Right lung (tissue), 5 donors: Measurements from ENCODE around the gene NBAS. TPM values are rescaled to one million over a fixed set of nuclear protein-coding genes. Genes with fewer than 3 reads are reported as not detected.
"Not testable (repeated sequence)": the region's sequence is repeated elsewhere in the genome, so short reads cannot be mapped to it uniquely, and the experiment has no call there.

Experiments
- DNase-seq, 2 donors: peaks; one replicate each; pipeline ENCODE4 v3.0.0-alpha.2; 2013
- polyA plus RNA-seq, 5 donors: library from polyadenylated mRNA; unstranded; fragments of 120-200 nt; gene quantifications; one replicate each; pipeline versions ENCODE4 v1.2.1 to v1.2.3, GENCODE V29; 2013; ENCODE audit warnings: inconsistent platforms in 1 of 5, low replicate concordance in 1 of 5; ENCODE audit not compliant: insufficient read length in 5 of 5, insufficient read depth in 1 of 5

The NBAS gene
- polyA plus RNA-seq, 5 donors = 42.6 to 50.2 (median 45.6) TPM

GRCh38 chr2:15560140-15560987 is 770 bp downstream of the NBAS start:
- peak in 1 of 2 donors; percentile 36 for DNase-seq

- DNase-seq = no peak
Measured at GRCh38 chr2:15559379-15560139, 1.6 kb downstream of the NBAS start.

DNA sequence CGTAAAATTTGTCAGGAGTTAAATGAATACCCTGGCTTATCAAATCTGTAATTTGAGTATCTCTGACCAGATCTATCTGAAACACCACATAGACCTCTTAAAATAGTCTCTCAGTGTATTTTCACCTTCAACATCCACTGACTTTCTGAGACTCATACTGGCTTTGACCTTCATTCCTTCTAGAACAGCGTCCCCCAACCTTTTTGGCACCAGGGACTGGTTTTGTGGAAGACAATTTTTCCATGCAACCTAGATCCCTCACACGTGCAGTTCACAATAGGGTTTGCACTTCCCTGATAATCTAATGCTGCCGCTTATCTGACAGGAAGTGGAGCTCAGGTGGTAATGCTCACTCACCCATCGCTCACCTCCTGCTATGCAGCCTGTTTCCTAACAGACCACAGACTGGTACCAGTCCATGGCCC is 3.2 kb downstream of the NBAS start:
- no peak for DNase-seq

DNA sequence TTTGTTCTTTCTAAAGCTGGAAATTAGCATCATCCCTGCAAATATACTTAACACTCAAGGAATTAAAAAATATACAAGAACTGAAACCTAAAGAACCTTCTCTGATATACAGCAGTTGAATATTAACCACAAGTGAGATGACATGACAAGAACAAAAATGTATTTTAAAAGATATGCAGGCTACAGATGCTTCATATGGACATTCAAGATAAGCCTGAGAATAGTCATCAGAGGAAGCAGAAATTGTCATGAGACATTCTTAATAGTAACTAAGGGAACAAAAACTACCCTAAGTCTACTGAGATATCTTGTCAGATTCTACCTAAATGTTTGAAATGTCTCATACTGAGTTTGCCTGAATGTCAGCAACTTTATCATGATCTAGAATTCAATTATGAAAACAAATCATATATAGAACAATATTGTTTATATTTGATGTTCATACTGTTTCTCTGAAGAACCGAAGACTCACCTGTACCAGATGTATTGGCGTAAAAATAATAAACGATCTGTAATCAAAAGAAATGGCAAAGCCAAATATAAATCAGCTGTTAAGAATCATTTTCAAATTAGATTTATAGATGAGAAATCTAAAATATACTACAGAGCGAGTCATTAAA is 4.7 kb downstream of the NBAS start:
- DNase-seq = no peak

GRCh38 chr2:15555760-15556193 is 5.4 kb downstream of the NBAS start:
- no peak for DNase-seq

- no peak for DNase-seq
Measured at GRCh38 chr2:15554525-15555218, 6.5 kb downstream of the NBAS start.

DNA sequence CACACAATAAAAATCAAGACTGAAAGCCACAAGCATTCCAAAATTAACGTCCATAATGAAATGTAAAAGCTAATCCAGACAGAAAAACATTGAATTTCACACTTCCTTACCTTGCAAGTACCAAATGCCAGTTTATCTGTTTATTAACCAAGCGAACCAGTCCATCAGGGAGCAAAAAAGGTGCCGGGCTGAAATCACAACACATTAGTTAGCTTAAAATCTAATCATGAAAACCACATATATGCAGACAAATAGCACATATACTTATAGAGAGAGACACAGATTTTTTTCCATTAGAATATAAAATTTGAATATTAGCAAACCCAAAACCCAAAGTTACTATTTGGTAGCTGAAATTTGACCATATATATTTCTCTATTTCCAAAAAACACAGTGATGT is 7.2 kb downstream of the NBAS start:
- no peak for DNase-seq

DNA sequence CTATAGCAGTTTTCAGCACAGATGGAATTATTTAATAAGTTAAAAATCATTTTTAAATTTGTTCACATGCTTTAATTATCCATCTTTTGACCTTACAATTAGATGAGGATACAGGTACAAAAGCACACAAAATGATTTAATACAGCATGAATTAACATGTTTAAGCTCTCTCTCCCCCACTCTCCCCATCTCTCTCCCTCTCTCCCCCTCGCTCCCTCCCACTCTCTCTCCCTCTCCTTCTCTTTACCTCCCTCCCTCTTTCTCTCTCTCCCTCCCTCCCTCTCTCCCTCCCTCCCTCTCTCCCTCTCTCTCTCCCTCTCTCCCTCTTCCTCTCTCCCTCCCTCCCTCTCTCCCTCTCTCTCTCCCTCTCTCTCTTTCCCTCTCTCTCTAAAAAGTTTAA is 7.6 kb downstream of the NBAS start:
- DNase-seq = no peak

DNA sequence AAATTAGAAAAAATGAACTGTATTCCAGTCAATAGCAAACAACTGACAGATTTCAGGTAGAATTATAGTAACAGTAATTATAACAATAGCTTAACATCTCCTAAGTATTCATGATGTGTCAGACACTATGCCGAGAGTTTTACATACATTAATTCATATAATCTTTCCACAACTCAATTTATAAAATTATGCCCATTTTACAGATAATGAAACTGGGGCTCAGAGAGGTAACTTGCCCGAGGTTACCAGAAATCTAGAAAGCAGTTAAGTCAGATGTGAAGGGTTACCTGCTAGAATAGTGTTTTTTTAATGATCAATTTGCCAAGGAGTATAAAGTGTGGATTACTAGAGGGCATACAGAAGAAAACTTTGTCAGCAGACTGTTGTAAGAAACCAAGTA is 12.2 kb downstream of the NBAS start:
- DNase-seq = no peak

DNA sequence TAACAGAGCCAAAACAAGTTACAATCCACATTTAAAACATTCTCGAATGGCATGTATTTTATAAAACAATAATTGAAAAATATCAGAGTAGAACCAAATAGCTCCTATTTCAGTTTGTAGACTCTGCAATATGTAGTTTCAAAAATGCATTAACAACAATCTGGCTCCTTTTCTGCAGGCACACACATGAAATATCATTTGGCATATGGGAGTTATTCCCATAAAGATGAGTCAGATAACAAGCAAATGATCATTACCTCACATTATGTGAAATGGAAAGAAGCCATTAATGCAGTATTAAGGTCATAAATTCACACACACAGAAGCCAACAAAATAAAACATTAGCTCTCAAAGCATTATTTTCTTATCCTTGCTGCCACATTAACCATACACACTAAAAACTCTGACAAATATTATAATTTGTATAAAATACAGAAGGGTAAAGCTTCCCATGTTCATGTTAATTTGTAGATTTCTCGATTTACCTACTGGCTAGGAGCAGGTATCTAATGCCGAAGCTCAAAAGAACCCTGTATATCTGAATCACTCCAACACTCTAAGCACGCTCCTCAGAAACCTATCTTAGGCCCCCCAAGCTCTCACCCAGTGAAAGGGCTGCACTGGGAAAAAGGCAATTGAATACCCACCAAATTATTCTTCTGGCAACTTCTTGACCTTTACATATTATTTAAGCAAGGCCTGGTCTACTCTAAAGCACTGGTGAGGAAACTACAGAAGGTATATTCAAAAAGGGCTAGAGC is 13.8 kb downstream of the NBAS start:
- no peak for DNase-seq

- DNase-seq = no peak
Measured at GRCh38 chr2:15546297-15547098, 14.6 kb downstream of the NBAS start.

DNA sequence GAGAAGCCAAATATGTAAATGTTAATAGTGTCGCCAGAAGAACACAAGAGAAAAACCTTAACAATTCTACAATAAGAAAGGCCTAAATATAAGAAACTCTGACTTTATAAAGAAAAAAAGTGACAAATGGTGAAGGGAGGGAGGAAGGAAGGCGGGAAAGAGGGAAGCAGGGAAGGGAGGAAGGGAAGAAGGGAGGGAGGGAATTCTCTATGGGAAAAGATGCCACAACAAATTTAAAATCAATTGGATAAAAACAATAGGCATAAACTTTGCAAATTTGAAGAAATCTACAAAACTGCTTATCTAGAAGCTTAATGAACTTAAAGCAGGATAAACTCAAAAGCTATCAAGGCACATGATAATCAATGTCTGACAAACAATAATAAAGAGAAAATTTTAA is 16.9 kb downstream of the NBAS start:
- DNase-seq = no peak

DNA sequence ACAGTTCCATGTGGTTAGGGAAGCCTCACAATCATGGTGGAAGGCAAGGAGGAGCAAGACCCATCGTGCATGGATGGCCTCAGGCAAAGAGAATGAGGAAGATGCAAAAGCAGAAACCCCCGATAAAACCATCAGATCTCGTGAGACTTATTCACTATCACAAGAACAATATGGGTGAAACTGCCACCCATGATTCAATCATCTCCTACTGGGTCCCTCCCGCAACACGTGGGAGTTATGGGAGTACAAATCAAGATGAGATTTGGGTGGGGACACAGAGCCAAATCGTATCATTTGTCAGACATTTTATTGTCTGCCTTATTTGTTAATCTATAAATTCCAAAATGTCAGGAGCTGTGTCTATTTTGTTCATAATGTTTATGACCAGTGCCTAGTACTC is 17.6 kb downstream of the NBAS start:
- no peak for DNase-seq

DNA sequence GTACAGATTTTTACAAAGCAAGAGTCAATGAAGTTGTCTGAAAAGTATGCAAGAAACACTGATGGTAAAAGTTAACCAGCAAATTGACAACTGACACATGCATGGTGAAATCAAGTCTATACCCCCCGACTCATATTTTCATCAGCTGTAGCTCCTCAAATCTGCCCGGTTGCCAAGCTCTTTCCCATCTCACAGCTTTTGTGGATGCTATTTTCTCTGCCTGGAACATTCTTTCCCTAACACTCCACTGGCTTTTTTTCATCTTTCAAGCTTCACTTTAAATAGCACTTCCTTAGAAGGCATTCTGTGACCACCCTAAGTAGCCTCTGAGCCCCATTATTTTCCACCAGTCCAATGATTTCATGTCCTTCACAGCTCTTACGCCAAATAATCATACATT is 18.1 kb downstream of the NBAS start:
- no peak for DNase-seq

DNA sequence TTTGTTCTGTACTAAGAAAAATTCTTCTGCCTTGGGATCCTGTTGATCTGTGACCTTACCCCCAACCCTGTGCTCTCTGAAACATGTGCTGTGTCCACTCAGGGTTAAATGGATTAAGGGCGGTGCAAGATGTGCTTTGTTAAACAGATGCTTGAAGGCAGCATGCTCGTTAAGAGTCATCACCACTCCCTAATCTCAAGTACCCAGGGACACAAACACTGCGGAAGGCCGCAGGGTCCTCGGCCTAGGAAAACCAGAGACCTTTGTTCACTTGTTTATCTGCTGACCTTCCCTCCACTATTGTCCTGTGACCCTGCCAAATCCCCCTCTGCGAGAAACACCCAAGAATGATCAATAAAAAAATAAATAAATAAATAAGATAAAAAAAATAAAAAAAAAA is 18.9 kb downstream of the NBAS start:
- not testable (repeated sequence) for DNase-seq

DNA sequence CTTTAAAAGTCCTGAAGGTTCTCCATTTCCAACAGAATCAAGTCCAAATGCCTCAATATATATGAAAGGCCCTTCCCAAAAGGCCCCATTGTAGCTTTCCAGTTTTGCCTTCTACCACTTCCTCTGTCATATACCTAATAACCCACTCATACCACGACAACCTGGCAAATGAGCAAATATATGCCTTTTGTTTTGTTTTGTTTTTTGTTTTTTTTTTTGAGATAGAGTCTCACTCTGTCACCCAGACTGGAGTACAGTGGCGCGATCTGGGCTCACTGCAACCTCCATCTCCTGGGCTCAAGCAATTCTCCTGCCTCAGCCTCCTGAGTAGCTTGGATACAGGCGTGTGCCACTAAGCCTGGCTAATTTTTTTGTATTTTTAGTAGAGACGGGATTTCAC is 20.6 kb downstream of the NBAS start:
- DNase-seq = not testable (repeated sequence)

DNA sequence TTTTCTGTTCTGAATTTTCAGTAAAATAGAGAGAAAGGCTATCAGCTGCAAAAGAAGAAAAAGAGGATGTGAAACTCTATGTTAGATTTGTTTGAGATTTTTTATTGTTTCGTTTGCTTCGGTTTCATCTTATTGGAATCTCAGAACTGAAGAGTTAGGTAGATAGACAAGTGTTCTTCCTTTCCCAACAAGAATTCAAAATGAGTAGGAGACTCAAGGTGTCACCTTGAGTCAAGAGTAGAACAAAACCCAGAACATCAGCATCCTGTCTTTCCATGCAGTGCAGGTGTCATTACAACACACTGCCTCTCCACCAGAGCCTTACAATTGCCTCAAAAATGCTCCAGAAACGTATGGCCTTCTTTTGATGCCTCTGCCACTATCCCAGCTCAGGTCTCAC is 21.1 kb downstream of the NBAS start:
- no peak for DNase-seq

DNA sequence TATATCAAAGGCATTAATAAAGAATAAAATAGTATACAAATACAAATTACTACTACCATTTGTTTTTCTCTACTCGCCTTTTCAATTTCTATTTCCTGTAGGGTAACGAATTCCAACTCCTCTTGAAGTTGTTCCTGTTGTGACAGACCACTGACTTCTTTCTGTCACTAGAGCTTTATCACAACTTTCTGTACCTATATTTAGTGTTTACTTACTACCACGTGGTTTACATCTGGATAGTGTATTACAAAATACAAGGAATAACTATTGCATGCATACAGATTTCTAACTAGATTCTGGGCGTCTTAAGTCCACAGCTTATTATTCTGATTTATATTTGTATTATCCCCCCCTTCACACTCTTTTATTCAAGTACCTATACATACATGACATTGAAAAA is 22.3 kb downstream of the NBAS start:
- DNase-seq = no peak

DNA sequence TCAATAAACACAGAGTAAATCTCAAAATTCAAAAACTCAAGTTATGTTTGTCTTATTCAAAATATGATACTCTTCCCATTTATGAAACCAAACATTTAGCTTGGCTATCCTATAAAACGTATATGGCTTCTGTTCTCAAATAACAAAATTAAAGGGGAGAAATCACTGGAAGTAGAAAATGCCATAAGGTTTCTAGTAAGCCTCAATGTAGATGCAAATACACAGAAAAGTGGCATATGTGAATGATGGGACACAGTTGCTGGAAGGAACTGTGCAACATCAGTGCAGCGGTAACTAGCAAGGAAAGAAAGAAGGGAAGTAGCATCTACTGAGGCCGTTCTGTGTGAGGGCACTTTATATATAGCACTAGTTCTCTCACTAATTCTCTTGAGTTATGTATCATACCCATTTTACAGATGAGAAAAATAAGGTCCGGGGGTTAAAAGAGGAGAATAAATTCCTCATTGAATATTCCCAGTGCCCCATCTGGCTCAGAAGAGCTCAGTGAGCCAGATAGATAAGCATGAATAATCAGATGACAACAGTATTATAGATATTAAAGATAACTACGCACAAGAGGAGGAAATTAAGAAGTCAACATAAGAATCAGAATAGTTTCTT is 27.2 kb downstream of the NBAS start:
- DNase-seq = no peak

GRCh38 chr2:15532996-15533395 is 28.1 kb downstream of the NBAS start:
- no peak for DNase-seq
